ENCODE results near the gene FAM171A1.
"Not testable (repeated sequence)": the region's sequence is repeated elsewhere in the genome, so short reads cannot be mapped to it uniquely, and the experiment has no call there.

DNA sequence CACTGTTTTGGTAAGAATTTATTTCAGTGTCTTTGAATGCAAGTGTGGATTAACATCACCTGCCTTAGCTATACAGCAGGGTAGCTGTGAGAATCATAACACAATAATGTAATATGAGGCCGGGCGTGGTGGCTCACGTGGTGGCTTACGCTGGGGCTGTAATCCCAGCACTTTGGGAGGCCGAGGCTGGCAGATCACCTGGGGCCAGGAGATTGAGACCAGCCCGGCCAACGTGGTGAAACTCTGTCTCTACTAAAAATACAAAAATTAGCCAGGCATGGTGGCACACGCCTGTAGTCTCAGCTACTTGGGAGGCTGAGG is 168.8 kb downstream of the FAM171A1 start:
- TF ChIP-seq EZH2 (IDR thresholded peaks at IDR 0.05; ENCODE audit: low read length) = not testable (repeated sequence)
- TF ChIP-seq, protein P1, sequence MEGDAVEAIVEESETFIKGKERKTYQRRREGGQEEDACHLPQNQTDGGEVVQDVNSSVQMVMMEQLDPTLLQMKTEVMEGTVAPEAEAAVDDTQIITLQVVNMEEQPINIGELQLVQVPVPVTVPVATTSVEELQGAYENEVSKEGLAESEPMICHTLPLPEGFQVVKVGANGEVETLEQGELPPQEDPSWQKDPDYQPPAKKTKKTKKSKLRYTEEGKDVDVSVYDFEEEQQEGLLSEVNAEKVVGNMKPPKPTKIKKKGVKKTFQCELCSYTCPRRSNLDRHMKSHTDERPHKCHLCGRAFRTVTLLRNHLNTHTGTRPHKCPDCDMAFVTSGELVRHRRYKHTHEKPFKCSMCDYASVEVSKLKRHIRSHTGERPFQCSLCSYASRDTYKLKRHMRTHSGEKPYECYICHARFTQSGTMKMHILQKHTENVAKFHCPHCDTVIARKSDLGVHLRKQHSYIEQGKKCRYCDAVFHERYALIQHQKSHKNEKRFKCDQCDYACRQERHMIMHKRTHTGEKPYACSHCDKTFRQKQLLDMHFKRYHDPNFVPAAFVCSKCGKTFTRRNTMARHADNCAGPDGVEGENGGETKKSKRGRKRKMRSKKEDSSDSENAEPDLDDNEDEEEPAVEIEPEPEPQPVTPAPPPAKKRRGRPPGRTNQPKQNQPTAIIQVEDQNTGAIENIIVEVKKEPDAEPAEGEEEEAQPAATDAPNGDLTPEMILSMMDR (optimal IDR thresholded peaks at IDR 0.05 in 1 of 3, IDR thresholded peaks at IDR 0.05 in 1 of 3, conservative IDR thresholded peaks at IDR 0.05 in 1 of 3; ENCODE audit: extremely low read depth in 1 of 3, insufficient read depth in 2 of 3, low read length in 3 of 3) = not testable (repeated sequence)
